Mesenchymal stem cell (in vitro differentiated cells and primary cell): Measurements from ENCODE around the gene SLC35E1.

Experiments
- DNase-seq: peaks from one replicate; pipeline ENCODE4 v3.0.0-alpha.2; 2013
- H2AFZ ChIP-seq: one replicate; pipeline ENCODE4 v1.6.1; 2013; ENCODE audit warnings: low read depth, mild to moderate bottlenecking, control low read depth, inconsistent platforms, low read length, moderate library complexity
- H2AK5ac ChIP-seq: 2 replicates; pipeline ENCODE4 v1.6.1; 2013; ENCODE audit warnings: low read length, moderate library complexity, mild to moderate bottlenecking, inconsistent platforms; ENCODE audit not compliant: severe bottlenecking
- H2BK120ac ChIP-seq: one replicate; pipeline ENCODE4 v1.6.1; 2013; ENCODE audit warnings: low read depth, mild to moderate bottlenecking, inconsistent platforms, low read length, moderate library complexity
- H2BK12ac ChIP-seq, 2 experiments: one replicate each; pipeline ENCODE4 v1.6.1; 2013; ENCODE audit warnings: inconsistent platforms in 2 of 2, low read length in 2 of 2, mild to moderate bottlenecking in 2 of 2, moderate library complexity in 2 of 2, control low read depth in 1 of 2
- H2BK15ac ChIP-seq: one replicate; pipeline ENCODE4 v1.6.1; 2013; ENCODE audit warnings: mild to moderate bottlenecking, low read depth, inconsistent platforms; ENCODE audit not compliant: poor library complexity, severe bottlenecking
- H2BK5ac ChIP-seq: 2 replicates; pipeline ENCODE4 v1.6.1; 2013; ENCODE audit warnings: low read depth, mild to moderate bottlenecking, low read length, control low read depth, inconsistent platforms; ENCODE audit not compliant: poor library complexity, severe bottlenecking
- H3K14ac ChIP-seq, 2 experiments: one replicate each; pipeline ENCODE4 v1.6.1; 2013; ENCODE audit warnings: inconsistent platforms in 2 of 2, low read length in 2 of 2, control low read depth in 1 of 2, mild to moderate bottlenecking in 1 of 2, moderate library complexity in 1 of 2
- H3K18ac ChIP-seq, 2 experiments: one replicate each; pipeline ENCODE4 v1.6.1; 2013; ENCODE audit warnings: inconsistent platforms in 2 of 2, low read length in 2 of 2, control low read depth in 1 of 2, low read depth in 1 of 2, mild to moderate bottlenecking in 1 of 2
- H3K23ac ChIP-seq, 2 experiments: one replicate each; pipeline ENCODE4 v1.6.1; 2013; ENCODE audit warnings: inconsistent platforms in 2 of 2, low read length in 2 of 2, mild to moderate bottlenecking in 2 of 2, moderate library complexity in 2 of 2, control low read depth in 1 of 2
- H3K27ac ChIP-seq: 2 replicates; pipeline ENCODE4 v1.5.1; 2013; ENCODE audit warnings: mild to moderate bottlenecking, moderate library complexity, low read length, control low read depth, inconsistent platforms; ENCODE audit not compliant: poor library complexity, severe bottlenecking
- H3K27me3 ChIP-seq, 2 experiments: 2 replicates each; pipeline versions ENCODE4 v1.6.1 to v1.7.0; 2013; ENCODE audit warnings: low read length in 2 of 2, mild to moderate bottlenecking in 2 of 2, moderate library complexity in 2 of 2, control low read depth in 1 of 2, inconsistent platforms in 1 of 2; ENCODE audit not compliant: control insufficient read depth in 1 of 2, insufficient read depth in 1 of 2
- H3K36me3 ChIP-seq, 2 experiments: 2 replicates each; pipeline versions ENCODE4 v1.6.1 to v1.7.0; 2013; ENCODE audit warnings: low read length in 2 of 2, control low read depth in 1 of 2, inconsistent platforms in 1 of 2, low read depth in 1 of 2, mild to moderate bottlenecking in 1 of 2; ENCODE audit not compliant: insufficient read depth in 2 of 2, control insufficient read depth in 1 of 2
- H3K4ac ChIP-seq, 2 experiments: one replicate each; pipeline ENCODE4 v1.6.1; 2013; ENCODE audit warnings: inconsistent platforms in 2 of 2, low read length in 2 of 2, mild to moderate bottlenecking in 2 of 2, moderate library complexity in 2 of 2, control low read depth in 1 of 2, low read depth in 1 of 2
- H3K4me1 ChIP-seq: 2 replicates; pipeline ENCODE4 v1.6.1; 2013; ENCODE audit warnings: low read depth, low read length, control low read depth; ENCODE audit not compliant: control insufficient read depth, insufficient read depth
- H3K4me2 ChIP-seq: 2 replicates; pipeline ENCODE4 v1.6.1; 2013; ENCODE audit warnings: low read length, mild to moderate bottlenecking, inconsistent platforms; ENCODE audit not compliant: poor library complexity, severe bottlenecking
- H3K4me3 ChIP-seq, 2 experiments: 2 replicates each; pipeline versions ENCODE4 v1.5.1 to v1.7.0; 2013; ENCODE audit warnings: low read length in 2 of 2, mild to moderate bottlenecking in 2 of 2, control low read depth in 1 of 2, low read depth in 1 of 2; ENCODE audit not compliant: insufficient read depth in 1 of 2
- H3K79me1 ChIP-seq: replicated peaks from 2 replicates; pipeline ENCODE4 v1.6.1; 2013; ENCODE audit warnings: mild to moderate bottlenecking, control low read depth, low read length, inconsistent platforms; ENCODE audit not compliant: poor library complexity, severe bottlenecking
- H3K9ac ChIP-seq: 2 replicates; pipeline ENCODE4 v1.7.0; 2013; ENCODE audit warnings: mild to moderate bottlenecking, low read length, moderate library complexity
- H3K9me3 ChIP-seq: 2 replicates; pipeline ENCODE4 v1.7.0; 2013; ENCODE audit warnings: mild to moderate bottlenecking, low read length; ENCODE audit not compliant: control insufficient read depth
- H4K8ac ChIP-seq: one replicate; pipeline ENCODE4 v1.6.1; 2013; ENCODE audit warnings: inconsistent platforms, mild to moderate bottlenecking, low read length, moderate library complexity
- H4K91ac ChIP-seq: one replicate; pipeline ENCODE4 v1.6.1; 2013; ENCODE audit warnings: mild to moderate bottlenecking, low read length, inconsistent platforms
- WGBS: methylation state at CpG from one replicate; pipeline ENCODE4 v1.1.7; 2013; ENCODE audit warnings: mixed read lengths; 5-methylcytosine and 5-hydroxymethylcytosine counted together

SLC35E1 gene

GRCh38 chr19:16590876-16591802, 18.9 kb upstream of the SLC35E1 start:
- no peaks in the 10 kb centered on the region for H3K9me3 ChIP-seq
- H3K14ac ChIP-seq = no peak overlapping the region
- H3K79me1 ChIP-seq = peaks cover 38% of the 10 kb centered on the region
- 96% methylated on average over 8 of the region's 9 CpGs for WGBS
- H2BK120ac ChIP-seq = no peak overlapping the region
- peaks cover 60% of the 10 kb centered on the region for H3K4me1 ChIP-seq
- H2AFZ ChIP-seq = no peak overlapping the region
- no peak overlapping the region for H2BK15ac ChIP-seq
- peaks cover 4 to 22% of the 10 kb centered on the region in 2 experiments for H3K36me3 ChIP-seq
- H3K27me3 ChIP-seq = no peaks in the 10 kb centered on the region
- no peak overlapping the region for H3K4me3 ChIP-seq
- no peak overlapping the region for H3K4ac ChIP-seq
- DNase-seq = no peak
- H3K9ac ChIP-seq = no peak overlapping the region
- no peak overlapping the region for H2AK5ac ChIP-seq
- no peak overlapping the region for H3K23ac ChIP-seq
- H2BK5ac ChIP-seq = no peak overlapping the region
- H3K18ac ChIP-seq = no peak overlapping the region
- H3K4me2 ChIP-seq = no peak overlapping the region
- no peak overlapping the region for H3K27ac ChIP-seq
- no peak overlapping the region for H4K8ac ChIP-seq
- no peak overlapping the region for H4K91ac ChIP-seq
- no peak overlapping the region for H2BK12ac ChIP-seq

- peak overlapping the region; percentile 64 for H4K91ac ChIP-seq
- no peak for DNase-seq
- 84% methylated on average over 3 of the region's 3 CpGs for WGBS
- no peak overlapping the region for H2BK5ac ChIP-seq
- no peak overlapping the region for H2BK15ac ChIP-seq
- no peak overlapping the region for H3K9ac ChIP-seq
- no peak overlapping the region for H3K4me3 ChIP-seq
- H3K18ac ChIP-seq = no peak overlapping the region
- H2BK120ac ChIP-seq = no peak overlapping the region
- H3K27me3 ChIP-seq = no peaks in the 10 kb centered on the region
- H2AFZ ChIP-seq = no peak overlapping the region
- no peak overlapping the region for H3K4me2 ChIP-seq
- H4K8ac ChIP-seq = no peak overlapping the region
- H3K4ac ChIP-seq = no peak overlapping the region
- no peak overlapping the region for H2BK12ac ChIP-seq
- peaks cover 66% of the 10 kb centered on the region for H3K4me1 ChIP-seq
- H3K23ac ChIP-seq = peak overlapping the region in 1 of 2 experiments; percentile 3
- H3K9me3 ChIP-seq = no peaks in the 10 kb centered on the region
- no peak overlapping the region for H2AK5ac ChIP-seq
- peaks cover 35% of the 10 kb centered on the region for H3K79me1 ChIP-seq
- peaks cover 4 to 17% of the 10 kb centered on the region in 2 experiments for H3K36me3 ChIP-seq
- H3K14ac ChIP-seq = no peak overlapping the region
- no peak overlapping the region for H3K27ac ChIP-seq
These were observed 17.7 kb upstream of the SLC35E1 start for GRCh38 chr19:16589917-16590316.

GRCh38 chr19:16588824-16589577, 16.8 kb upstream of the SLC35E1 start:
- Histone ChIP-seq H3K9ac (no peak overlapping the region), H2BK12ac (no peak overlapping the region), H2AFZ (no peak overlapping the region), H3K36me3 (peaks cover 4 to 14% of the 10 kb centered on the region in 2 experiments), H2BK5ac (no peak overlapping the region), H3K14ac (no peak overlapping the region), H3K9me3 (no peaks in the 10 kb centered on the region), H4K91ac (no peak overlapping the region), H3K4me1 (peaks cover 69% of the 10 kb centered on the region), H3K27me3 (no peaks in the 10 kb centered on the region), H2AK5ac (no peak overlapping the region), H3K4me2 (no peak overlapping the region), H4K8ac (no peak overlapping the region), H3K4ac (no peak overlapping the region), H3K18ac (peak overlapping the region in 1 of 2 experiments; percentile 28), H2BK15ac (no peak overlapping the region), H3K4me3 (no peak overlapping the region), H2BK120ac (no peak overlapping the region), H3K79me1 (peaks cover 28% of the 10 kb centered on the region), H3K27ac (no peak overlapping the region), H3K23ac (peak overlapping the region in 1 of 2 experiments; percentile 23)
- 92% methylated on average over 10 of the region's 11 CpGs for WGBS
- DNase-seq = no peak
